Loucy (cell line): ENCODE results near the gene PLA2G2A.

Source experiments
- EZH2phosphoT487 ChIP-seq: fragments of 200-600 bp; IDR thresholded peaks from 2 replicates; pipeline ENCODE4 v1.6.1; 2018; ENCODE audit warnings: antibody characterized with exemption, mild to moderate bottlenecking, moderate library complexity, borderline replicate concordance
- TF ChIP-seq, protein P1 (sequence below): fragments of 200-600 bp; sonication (generic); conservative IDR thresholded peaks from 2 replicates; pipeline ENCODE4 v1.5.1; 2014; ENCODE audit warnings: mild to moderate bottlenecking, antibody characterized with exemption, low read length

DNA sequence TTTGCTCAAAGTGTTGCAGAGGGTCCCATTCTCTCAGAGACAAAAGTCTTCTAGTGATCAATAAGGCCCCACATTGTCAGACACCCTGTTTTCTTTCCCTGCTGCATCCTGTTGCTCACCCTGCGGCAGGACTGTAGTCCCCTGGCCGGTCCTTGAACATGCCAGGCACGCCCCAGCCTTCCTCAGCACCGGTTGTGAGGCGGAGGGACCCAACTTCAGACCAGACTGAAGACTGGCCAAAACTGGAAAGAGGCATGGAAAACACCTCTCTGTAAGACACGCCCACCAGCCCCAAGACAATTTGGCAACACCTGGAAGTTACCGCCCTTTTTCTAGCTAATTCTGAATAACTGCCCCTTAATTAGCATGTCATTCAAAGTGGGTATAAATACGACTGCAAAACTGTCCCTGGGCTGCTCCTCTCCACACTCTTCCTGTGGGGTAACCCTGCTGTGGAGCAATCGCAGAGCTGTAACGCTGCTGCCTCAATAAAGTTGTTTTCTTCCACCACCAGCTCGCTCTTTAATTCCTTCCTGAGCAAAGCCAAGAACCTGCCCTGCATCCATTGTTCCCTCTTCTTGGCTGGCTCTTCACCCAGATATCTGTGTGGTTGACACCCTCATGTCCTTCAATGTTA is 23.8 kb downstream of the PLA2G2A start:
- TF ChIP-seq, protein P1, sequence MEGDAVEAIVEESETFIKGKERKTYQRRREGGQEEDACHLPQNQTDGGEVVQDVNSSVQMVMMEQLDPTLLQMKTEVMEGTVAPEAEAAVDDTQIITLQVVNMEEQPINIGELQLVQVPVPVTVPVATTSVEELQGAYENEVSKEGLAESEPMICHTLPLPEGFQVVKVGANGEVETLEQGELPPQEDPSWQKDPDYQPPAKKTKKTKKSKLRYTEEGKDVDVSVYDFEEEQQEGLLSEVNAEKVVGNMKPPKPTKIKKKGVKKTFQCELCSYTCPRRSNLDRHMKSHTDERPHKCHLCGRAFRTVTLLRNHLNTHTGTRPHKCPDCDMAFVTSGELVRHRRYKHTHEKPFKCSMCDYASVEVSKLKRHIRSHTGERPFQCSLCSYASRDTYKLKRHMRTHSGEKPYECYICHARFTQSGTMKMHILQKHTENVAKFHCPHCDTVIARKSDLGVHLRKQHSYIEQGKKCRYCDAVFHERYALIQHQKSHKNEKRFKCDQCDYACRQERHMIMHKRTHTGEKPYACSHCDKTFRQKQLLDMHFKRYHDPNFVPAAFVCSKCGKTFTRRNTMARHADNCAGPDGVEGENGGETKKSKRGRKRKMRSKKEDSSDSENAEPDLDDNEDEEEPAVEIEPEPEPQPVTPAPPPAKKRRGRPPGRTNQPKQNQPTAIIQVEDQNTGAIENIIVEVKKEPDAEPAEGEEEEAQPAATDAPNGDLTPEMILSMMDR = no peak
- TF ChIP-seq EZH2phosphoT487 = no peak
